Measurements from ENCODE around the gene TOMM6. TPM values are rescaled to one million over a fixed set of nuclear protein-coding genes. Genes with fewer than 3 reads are reported as not detected.

TOMM6 gene
- total RNA-seq, 4 donors from 2014 or later, result 116 to 182 (median 150) TPM

- H3K36me3 ChIP-seq, result no peaks in the 10 kb centered on the region
- no peaks in the 10 kb centered on the region for H3K9me3 ChIP-seq
- no peaks in the 10 kb centered on the region for H3K27me3 ChIP-seq
- no peak for DNase-seq
- H3K4me1 ChIP-seq, result no peaks in the 10 kb centered on the region
- H3K4me3 ChIP-seq, result no peak overlapping the region
- TF ChIP-seq POLR2A (IDR thresholded peaks at IDR 0.05) (no peak), CTCF (IDR thresholded peaks at IDR 0.05) (no peak)
- 63% methylated on average over 3 of the region's 3 CpGs; no CpG with 5 or more reads in 1 of the 2 donors for WGBS, 2 donors
- H3K27ac ChIP-seq, result no peak overlapping the region
- intact Hi-C loops (cut with DNase I), result no loop called here
These were observed 39.0 kb upstream of the TOMM6 start for GRCh38 chr6:41748542-41748941.

- Histone ChIP-seq H3K9me3 (no peaks in the 10 kb centered on the region), H3K36me3 (no peaks in the 10 kb centered on the region), H3K27ac (no peak overlapping the region), H3K27me3 (no peaks in the 10 kb centered on the region), H3K4me3 (no peak overlapping the region), H3K4me1 (no peaks in the 10 kb centered on the region)
- 89% methylated on average over 1 of the region's 3 CpGs for WGBS, 2 donors
- DNase-seq, result no peak
- intact Hi-C loops (cut with DNase I), result no loop called here
- TF ChIP-seq POLR2A (IDR thresholded peaks at IDR 0.05) (no peak), CTCF (IDR thresholded peaks at IDR 0.05) (no peak)
These were observed 37.1 kb upstream of the TOMM6 start for GRCh38 chr6:41750374-41750773.

- WGBS, 2 donors, result 55 to 89% methylated on average over 2 to 4 of the region's 4 CpGs
- H3K4me3 ChIP-seq, result no peak overlapping the region
- no peaks in the 10 kb centered on the region for H3K27me3 ChIP-seq
- H3K27ac ChIP-seq, result no peak overlapping the region
- intact Hi-C loops (cut with DNase I), result no loop called here
- H3K9me3 ChIP-seq, result no peaks in the 10 kb centered on the region
- no peak for DNase-seq
- H3K36me3 ChIP-seq, result no peaks in the 10 kb centered on the region
- TF ChIP-seq POLR2A (IDR thresholded peaks at IDR 0.05), result no peak
- TF ChIP-seq CTCF (IDR thresholded peaks at IDR 0.05), result no peak
- no peaks in the 10 kb centered on the region for H3K4me1 ChIP-seq
These were observed 31.6 kb upstream of the TOMM6 start for GRCh38 chr6:41755895-41756294.

GRCh38 chr6:41756354-41756753 lies 31.1 kb upstream of the TOMM6 start:
- DNase-seq, result no peak
- TF ChIP-seq CTCF (IDR thresholded peaks at IDR 0.05) (no peak), POLR2A (IDR thresholded peaks at IDR 0.05) (no peak)
- Histone ChIP-seq H3K27me3 (no peaks in the 10 kb centered on the region), H3K4me1 (no peaks in the 10 kb centered on the region), H3K9me3 (no peaks in the 10 kb centered on the region), H3K36me3 (no peaks in the 10 kb centered on the region), H3K27ac (no peak overlapping the region), H3K4me3 (no peak overlapping the region)
- WGBS, 2 donors, result 69 to 74% methylated on average over 3 to 10 of the region's 13 CpGs
- intact Hi-C loops (cut with DNase I), result no loop called here

- intact Hi-C loops (cut with DNase I), result no loop called here
- TF ChIP-seq POLR2A (IDR thresholded peaks at IDR 0.05) (no peak), CTCF (IDR thresholded peaks at IDR 0.05) (no peak)
- no peaks in the 10 kb centered on the region for H3K27me3 ChIP-seq
- H3K4me1 ChIP-seq, result no peaks in the 10 kb centered on the region
- DNase-seq, result no peak
- no peaks in the 10 kb centered on the region for H3K36me3 ChIP-seq
- WGBS, 2 donors, result 75 to 88% methylated on average over 1 of the region's 6 CpGs
- H3K4me3 ChIP-seq, result no peak overlapping the region
- H3K9me3 ChIP-seq, result no peaks in the 10 kb centered on the region
- H3K27ac ChIP-seq, result no peak overlapping the region
These were observed 30.2 kb upstream of the TOMM6 start for GRCh38 chr6:41757271-41757670.

All from esophagus squamous epithelium (tissue), 5 donors.